Sciatic nerve (tissue), 2 donors: ENCODE data around the gene TOP2B. TPM values are rescaled to one million over a fixed set of nuclear protein-coding genes. Genes with fewer than 3 reads are reported as not detected.
A peak's percentile ranks its signal among the peaks of the same experiment; 100 is the strongest.

Source experiments
- ATAC-seq: fragments of 200-7000 bp; cut with Tn5 transposase; one replicate; pipeline ENCODE4 v1.9.1; 2020; ENCODE audit warnings: mild to moderate bottlenecking, moderate library complexity
- DNase-seq: peaks from one replicate; pipeline ENCODE4 v3.0.0-alpha.2; 2020; ENCODE audit warnings: low spot score
- intact Hi-C: fragments of 100-400 bp; cut with DNase I; formaldehyde crosslinking; loops from one replicate; pipeline ENCODE4 v1.14.2; 2022
- total RNA-seq: library from RNA; stranded (reverse); fragmentation: NEBNext Ultra II Directional; extraction: Animal tissue kit (Norgen Biotek cat#: 25700); gene quantifications from one replicate; pipeline ENCODE4 v1.2.1, GENCODE V29; 2021
- donor health status: DM: no; HTN: no; CAD: no.
- donor health status: DM: no; HTN: no; CAD: no.

Gene TOP2B
- total RNA-seq = 125 TPM

GRCh38 chr3:25664812-25665314 lies at the start of gene TOP2B:
TOP2B (minus strand) TSS chr3:25664907; CDS start chr3:25664297, 610 bp downstream.
- intact Hi-C loops = no loop called here
- peak; percentile 100 for ATAC-seq

GRCh38 chr3:25713341-25713985 lies 48.8 kb upstream of the TOP2B start:
- DNase-seq (no peak), ATAC-seq (no peak)
- intact Hi-C loops = no loop called here

More at GRCh38 chr3:25664812-25665314, at the start of gene TOP2B:
- peak; percentile 98 for DNase-seq

GRCh38 chr3:25711090-25711489 lies 46.4 kb upstream of the TOP2B start:
- DNase-seq (no peak), ATAC-seq (no peak)
- intact Hi-C loops = no loop called here

GRCh38 chr3:25708036-25708435 lies 43.3 kb upstream of the TOP2B start:
- DNase-seq = no peak
- intact Hi-C loops = no loop called here
- ATAC-seq = no peak

- ATAC-seq (no peak), DNase-seq (no peak)
- intact Hi-C loops = no loop called here
These were observed 42.7 kb upstream of the TOP2B start for GRCh38 chr3:25707268-25707926.

GRCh38 chr3:25706213-25706612 lies 41.5 kb upstream of the TOP2B start:
- ATAC-seq = no peak
- DNase-seq = no peak
- intact Hi-C loops = no loop called here

- DNase-seq (no peak), ATAC-seq (no peak)
These were observed 32.8 kb upstream of the TOP2B start for GRCh38 chr3:25697553-25697952.

GRCh38 chr3:25695731-25696420 lies 31.2 kb upstream of the TOP2B start:
- ATAC-seq (no peak), DNase-seq (no peak)
- intact Hi-C loops = no loop called here

More at GRCh38 chr3:25697553-25697952, 32.8 kb upstream of the TOP2B start:
- intact Hi-C loops = no loop called here

- no peak for ATAC-seq
These were observed 28.5 kb upstream of the TOP2B start for GRCh38 chr3:25693238-25693637.

GRCh38 chr3:25692341-25692740 lies 27.6 kb upstream of the TOP2B start:
- DNase-seq = no peak
- intact Hi-C loops = no loop called here
- ATAC-seq = no peak

More at GRCh38 chr3:25693238-25693637, 28.5 kb upstream of the TOP2B start:
- intact Hi-C loops = no loop called here
- no peak for DNase-seq

GRCh38 chr3:25690768-25691533 lies 26.2 kb upstream of the TOP2B start:
- no peak for DNase-seq
- intact Hi-C loops = no loop called here
- ATAC-seq = no peak

- ATAC-seq = no peak
- intact Hi-C loops = no loop called here
These were observed 24.5 kb upstream of the TOP2B start for GRCh38 chr3:25689226-25689625.

GRCh38 chr3:25687742-25688141 lies 23.0 kb upstream of the TOP2B start:
- no peak for DNase-seq
- ATAC-seq = no peak
- intact Hi-C loops = no loop called here

More at GRCh38 chr3:25689226-25689625, 24.5 kb upstream of the TOP2B start:
- no peak for DNase-seq

GRCh38 chr3:25686766-25687165 lies 22.1 kb upstream of the TOP2B start:
- intact Hi-C loops = no loop called here
- ATAC-seq (no peak), DNase-seq (no peak)

GRCh38 chr3:25683882-25684281 lies 19.2 kb upstream of the TOP2B start:
- DNase-seq (no peak), ATAC-seq (no peak)
- intact Hi-C loops = no loop called here

- DNase-seq (no peak), ATAC-seq (no peak)
- intact Hi-C loops = no loop called here
These were observed 18.7 kb upstream of the TOP2B start for GRCh38 chr3:25683410-25683809.

- ATAC-seq (no peak), DNase-seq (no peak)
- intact Hi-C loops = no loop called here
These were observed 15.1 kb upstream of the TOP2B start for GRCh38 chr3:25679642-25680302.

GRCh38 chr3:25679166-25679565 lies 14.5 kb upstream of the TOP2B start:
- intact Hi-C loops = no loop called here
- ATAC-seq = no peak
- no peak for DNase-seq

GRCh38 chr3:25678581-25678980 lies 13.9 kb upstream of the TOP2B start:
- intact Hi-C loops = no loop called here
- DNase-seq (no peak), ATAC-seq (no peak)
